Measurements from ENCODE around the gene LRRN4. TPM values are rescaled to one million over a fixed set of nuclear protein-coding genes. Genes with fewer than 3 reads are reported as not detected.

Gene LRRN4
- total RNA-seq, 4 donors from 2014 or later = 22.9 to 154 (median 32.4) TPM; not detected in 1

DNA sequence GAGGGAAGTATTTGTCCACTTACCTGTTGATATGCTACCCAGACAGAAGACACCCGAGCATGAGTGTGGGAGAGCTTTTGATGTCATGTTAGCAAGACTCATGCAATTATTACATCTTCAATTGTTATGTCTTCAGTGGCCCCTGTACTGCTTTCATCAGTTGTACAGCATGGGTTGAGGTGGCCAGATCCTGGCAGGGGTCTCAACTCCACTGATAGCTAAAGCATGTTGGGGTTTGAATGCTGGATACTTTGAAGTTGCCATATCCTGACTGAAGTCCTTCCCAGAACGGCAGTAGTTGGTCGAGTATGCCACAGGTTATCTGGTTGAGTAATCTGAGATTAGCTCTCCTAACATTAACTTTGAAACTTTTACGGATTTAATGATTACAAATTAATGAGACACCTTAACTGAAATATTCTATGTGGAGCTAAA, 46.7 kb downstream of the LRRN4 start:
- DNase-seq (ENCODE audit: low spot score) (no peak), ATAC-seq (ENCODE audit: low FRiP score) (no peak)
- TF ChIP-seq, protein P1, sequence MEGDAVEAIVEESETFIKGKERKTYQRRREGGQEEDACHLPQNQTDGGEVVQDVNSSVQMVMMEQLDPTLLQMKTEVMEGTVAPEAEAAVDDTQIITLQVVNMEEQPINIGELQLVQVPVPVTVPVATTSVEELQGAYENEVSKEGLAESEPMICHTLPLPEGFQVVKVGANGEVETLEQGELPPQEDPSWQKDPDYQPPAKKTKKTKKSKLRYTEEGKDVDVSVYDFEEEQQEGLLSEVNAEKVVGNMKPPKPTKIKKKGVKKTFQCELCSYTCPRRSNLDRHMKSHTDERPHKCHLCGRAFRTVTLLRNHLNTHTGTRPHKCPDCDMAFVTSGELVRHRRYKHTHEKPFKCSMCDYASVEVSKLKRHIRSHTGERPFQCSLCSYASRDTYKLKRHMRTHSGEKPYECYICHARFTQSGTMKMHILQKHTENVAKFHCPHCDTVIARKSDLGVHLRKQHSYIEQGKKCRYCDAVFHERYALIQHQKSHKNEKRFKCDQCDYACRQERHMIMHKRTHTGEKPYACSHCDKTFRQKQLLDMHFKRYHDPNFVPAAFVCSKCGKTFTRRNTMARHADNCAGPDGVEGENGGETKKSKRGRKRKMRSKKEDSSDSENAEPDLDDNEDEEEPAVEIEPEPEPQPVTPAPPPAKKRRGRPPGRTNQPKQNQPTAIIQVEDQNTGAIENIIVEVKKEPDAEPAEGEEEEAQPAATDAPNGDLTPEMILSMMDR (IDR thresholded peaks at IDR 0.05) = no peak

DNA sequence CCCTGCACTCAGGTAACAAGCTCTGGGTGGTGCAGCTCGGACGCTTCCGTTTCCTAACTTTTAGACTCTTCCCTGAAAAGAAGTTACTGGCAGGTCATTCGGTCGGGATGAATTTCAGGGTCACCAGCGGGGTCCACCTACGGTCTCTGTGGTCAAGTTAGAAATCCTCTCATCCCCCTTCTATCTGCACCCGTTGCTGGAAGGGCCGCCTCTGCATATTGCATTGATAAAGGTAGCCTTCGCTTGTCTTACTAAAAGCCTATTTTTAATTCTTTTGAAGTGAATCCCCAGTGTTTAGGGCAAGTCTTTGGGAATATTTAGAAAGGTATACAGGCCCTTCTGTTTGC, 47.3 kb downstream of the LRRN4 start:
- DNase-seq (ENCODE audit: low spot score) = no peak
- no peak for ATAC-seq (ENCODE audit: low FRiP score)
- TF ChIP-seq, protein P1 (IDR thresholded peaks at IDR 0.05) = no peak

DNA sequence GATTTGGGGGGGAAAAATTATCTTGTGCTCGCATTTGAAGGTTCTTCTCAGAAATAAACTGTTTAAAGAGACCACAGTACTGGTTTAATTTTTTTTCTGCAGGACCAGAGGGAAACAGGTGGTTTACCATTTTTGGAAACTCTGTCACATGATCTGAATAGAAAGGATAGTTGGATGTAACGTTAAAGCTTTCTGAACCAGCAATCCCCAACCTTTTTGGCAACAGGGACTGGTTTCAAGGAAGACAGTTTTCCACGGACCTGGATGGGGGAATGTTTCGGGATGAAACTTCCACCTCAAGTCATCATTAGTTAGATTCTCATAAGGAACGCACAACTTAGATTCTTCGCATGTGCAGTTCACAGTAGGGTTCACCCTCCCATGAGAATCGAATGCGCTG, 53.0 kb downstream of the LRRN4 start:
- ATAC-seq (ENCODE audit: low FRiP score) (no peak), DNase-seq (ENCODE audit: low spot score) (no peak)
- TF ChIP-seq, protein P1 (IDR thresholded peaks at IDR 0.05) = no peak

DNA sequence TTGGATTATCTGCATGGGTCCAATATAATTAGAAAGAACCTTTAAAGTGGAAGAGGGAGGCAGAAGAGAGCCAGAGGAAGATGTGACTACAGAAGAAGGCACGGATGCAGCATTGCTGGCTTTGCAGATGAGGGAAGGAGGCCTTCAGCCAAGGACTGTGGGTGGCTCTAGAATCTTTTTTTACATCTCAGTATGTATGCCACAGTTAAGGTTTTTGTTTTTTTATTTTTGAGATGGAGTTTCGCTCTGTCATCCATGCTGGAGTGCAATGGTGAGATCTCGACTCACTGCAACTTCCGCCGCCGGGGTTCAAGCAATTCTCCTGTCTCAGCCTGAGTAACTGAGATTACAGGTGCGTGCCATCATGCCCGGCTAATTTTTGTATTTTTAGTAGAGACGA, 54.1 kb downstream of the LRRN4 start:
- TF ChIP-seq, protein P1 (IDR thresholded peaks at IDR 0.05) = no peak
- ATAC-seq (ENCODE audit: low FRiP score) = no peak

DNA sequence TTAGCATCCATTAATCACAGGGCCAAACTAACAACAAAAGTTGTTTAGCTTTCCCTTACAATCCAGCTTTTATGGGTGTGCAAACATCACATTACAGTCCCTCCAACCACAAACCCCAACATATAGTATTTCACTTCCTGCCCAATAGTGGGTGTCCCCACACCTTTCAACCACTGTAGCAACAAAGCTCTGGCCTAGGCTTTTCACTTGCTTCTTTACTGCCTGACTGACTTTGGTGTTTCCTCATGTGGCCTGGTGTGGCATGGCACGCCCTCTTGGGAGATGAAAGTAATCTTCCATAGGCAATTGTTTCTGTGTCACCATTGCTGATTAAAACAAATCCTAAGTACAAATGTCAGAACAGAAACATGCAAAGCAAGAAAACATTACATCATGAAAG, 57.1 kb downstream of the LRRN4 start:
- no peak for DNase-seq (ENCODE audit: low spot score)
- no peak for ATAC-seq (ENCODE audit: low FRiP score)
- TF ChIP-seq, protein P1 (IDR thresholded peaks at IDR 0.05) = no peak

More for the DNA sequence above, 54.1 kb downstream of the LRRN4 start:
- DNase-seq (ENCODE audit: low spot score) = no peak

DNA sequence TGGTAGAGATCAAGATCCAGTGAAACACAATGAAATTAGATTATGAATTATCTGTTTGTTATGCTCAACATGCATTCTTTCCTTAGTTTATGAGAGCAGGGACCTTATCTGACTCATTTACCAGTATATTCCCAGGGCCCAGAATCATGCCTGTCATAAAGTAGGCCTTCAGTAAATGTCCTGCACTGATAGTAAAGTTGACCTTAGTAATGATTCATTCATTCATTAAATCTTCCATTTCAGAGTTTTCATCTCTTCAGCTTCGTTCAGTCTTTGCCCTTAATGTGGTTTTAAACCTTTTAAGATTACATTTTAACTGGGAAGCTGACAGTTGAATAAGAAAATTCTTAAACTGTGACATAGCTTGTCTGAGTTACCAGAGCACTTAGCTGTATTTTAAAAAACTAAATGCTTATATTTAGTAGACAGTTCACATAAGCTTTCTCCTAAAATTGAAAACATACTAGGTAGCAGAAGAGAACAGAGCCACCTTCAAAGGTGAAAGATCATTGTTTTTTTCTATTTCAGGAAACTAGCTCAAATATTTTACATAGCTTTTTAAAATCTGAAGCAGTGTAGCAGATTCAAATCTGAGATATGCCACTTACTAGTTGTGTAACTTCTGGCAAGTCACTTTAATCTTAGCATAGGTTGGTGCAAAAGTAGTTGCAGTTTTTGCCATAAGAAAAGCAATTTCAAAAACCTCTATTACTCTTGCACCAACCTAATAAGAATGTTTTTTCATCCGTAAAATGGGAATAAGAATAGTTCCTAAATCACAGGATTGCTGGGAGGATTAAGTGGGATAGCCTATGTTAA, 62.0 kb downstream of the LRRN4 start:
- DNase-seq (ENCODE audit: low spot score) = no peak
- no peak for ATAC-seq (ENCODE audit: low FRiP score)
- TF ChIP-seq, protein P1 (IDR thresholded peaks at IDR 0.05) = no peak

DNA sequence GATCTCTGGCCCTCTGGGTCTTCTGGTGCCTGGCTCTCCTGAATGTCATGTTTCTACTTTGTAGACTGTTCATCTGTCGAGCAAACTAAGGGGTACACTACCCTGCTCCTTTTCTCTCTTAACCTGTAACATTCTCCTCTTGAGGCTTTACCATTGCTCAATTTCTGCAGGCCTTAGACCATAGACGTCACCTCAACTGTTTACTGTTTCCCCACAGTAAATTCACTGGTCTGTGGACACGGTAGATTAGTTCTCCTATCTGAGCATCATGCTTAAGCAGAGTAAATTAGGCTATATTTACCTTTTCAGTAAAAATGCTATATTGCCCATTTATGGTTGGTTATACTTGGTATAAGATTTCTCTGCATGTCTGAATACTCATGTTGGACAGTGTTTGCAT, 62.9 kb downstream of the LRRN4 start:
- TF ChIP-seq, protein P1 (IDR thresholded peaks at IDR 0.05) = no peak
- ATAC-seq (ENCODE audit: low FRiP score) (no peak), DNase-seq (ENCODE audit: low spot score) (no peak)
